Measurements from ENCODE around the gene KRR1. TPM values are rescaled to one million over a fixed set of nuclear protein-coding genes. Genes with fewer than 3 reads are reported as not detected.

KRR1 gene
- total RNA-seq, 1 experiment from 2014 or later, result 192 TPM

GRCh38 chr12:75480469-75480949 is 30.9 kb downstream of the KRR1 start, which contains the start of gene GLIPR1:
Gene GLIPR1 (plus strand): TSS chr12:75480755. CDS start chr12:75480881, 126 bp downstream.
- Histone ChIP-seq H4K20me1 (ENCODE audit: insufficient read depth) (no peaks in the 10 kb centered on the region), H3K9ac (ENCODE audit: low read length) (no peak within 1 kb of the TSS), H3K27ac (ENCODE audit: low read depth, low read length) (no peak within 1 kb of the TSS), H3K9me3 (ENCODE audit: control insufficient read depth in 1 of 2, insufficient read depth in 1 of 2, low read depth in 1 of 2, low read length in 2 of 2) (no peaks in the 10 kb centered on the region), H3K4me2 (ENCODE audit: low read length) (peak within 1 kb of the TSS; percentile 24; the same call in 1 of the 2 replicates), H3K79me2 (ENCODE audit: insufficient read depth, low read length) (no peaks in the 10 kb centered on the region), H2AFZ (ENCODE audit: low read depth, low read length, poor library complexity, severe bottlenecking) (no peak within 1 kb of the TSS), H3K9me2 (ENCODE audit: insufficient read depth) (no peaks in the 10 kb centered on the region), H3K4me1 (ENCODE audit: control insufficient read depth in 1 of 2, insufficient read depth in 2 of 2, low read length in 2 of 2) (peaks cover 6 to 16% of the 10 kb centered on the region in 2 experiments), H3K36me3 (ENCODE audit: control insufficient read depth in 1 of 2, insufficient read depth in 2 of 2, low read length in 2 of 2) (no peaks in the 10 kb centered on the region), H3K4me3 (replicated peaks in 1 of 2; ENCODE audit: low read depth in 1 of 2, low read length in 2 of 2) (no peak within 1 kb of the TSS), H3K27me3 (ENCODE audit: insufficient read depth, low read length) (no peaks in the 10 kb centered on the region)
- intact Hi-C loops (cut with micrococcal nuclease), result no loop called here
- no TSS peak for BruUV-seq (replicated peaks)
- DNase-seq (ENCODE audit: low read depth, low spot score) (no peak), ATAC-seq (0 out of 2 replicates have a peak, but pooled peaks have one; percentile 23)
- CTCF ChIA-PET, result no interaction called here
- POLR2A ChIA-PET, result no interaction called here
- peak; percentile 75 for TF ChIP-seq CEBPB (IDR thresholded peaks at IDR 0.05; ENCODE audit: low read depth)
- TF ChIP-seq ELF1 (IDR thresholded peaks at IDR 0.05; ENCODE audit: borderline replicate concordance, low read depth), result no peak
- peak; percentile 75 for TF ChIP-seq SRF (IDR thresholded peaks at IDR 0.05; ENCODE audit: low read depth)
- no peak for TF ChIP-seq RAD21 (IDR thresholded peaks at IDR 0.05; ENCODE audit: low read depth)
- RAD21 ChIA-PET (ENCODE audit: low non-redundant PET in 1 of 2, low total read pairs in 2 of 2, uncharacterized antibody in 2 of 2, unreplicated experiment in 2 of 2), result no interaction called here

- H3K9me3 ChIP-seq (ENCODE audit: control insufficient read depth in 1 of 2, insufficient read depth in 1 of 2, low read depth in 1 of 2, low read length in 2 of 2), result no peaks in the 10 kb centered on the region
- H3K27ac ChIP-seq (ENCODE audit: low read depth, low read length), result no peak overlapping the region
- H3K4me3 ChIP-seq (replicated peaks in 1 of 2; ENCODE audit: low read depth in 1 of 2, low read length in 2 of 2), result no peak overlapping the region
- H3K4me2 ChIP-seq (ENCODE audit: low read length), result no peak overlapping the region
- no peaks in the 10 kb centered on the region for H3K9me2 ChIP-seq (ENCODE audit: insufficient read depth)
- no peaks in the 10 kb centered on the region for H4K20me1 ChIP-seq (ENCODE audit: insufficient read depth)
- TF ChIP-seq CEBPB (IDR thresholded peaks at IDR 0.05; ENCODE audit: low read depth), result no peak
- no peak for TF ChIP-seq SIN3A (IDR thresholded peaks at IDR 0.05; ENCODE audit: low read depth)
- no peak for TF ChIP-seq EGR1 (IDR thresholded peaks at IDR 0.05; ENCODE audit: low read depth)
- no peak for TF ChIP-seq ATF3 (IDR thresholded peaks at IDR 0.05)
- TF ChIP-seq FOSL1 (IDR thresholded peaks at IDR 0.05; ENCODE audit: low read depth), result no peak
- no peak for TF ChIP-seq CBX3 (IDR thresholded peaks at IDR 0.05; ENCODE audit: low read depth)
- no peak for TF ChIP-seq MAX (IDR thresholded peaks at IDR 0.05)
- TF ChIP-seq ZFX (IDR thresholded peaks at IDR 0.05), result no peak
- no peak for TF ChIP-seq EZH2 (IDR thresholded peaks at IDR 0.05)
- no peak for TF ChIP-seq RAD21 (IDR thresholded peaks at IDR 0.05; ENCODE audit: low read depth)
- TF ChIP-seq SP1 (IDR thresholded peaks at IDR 0.05; ENCODE audit: low read depth), result no peak
- no peak for DNase-seq (ENCODE audit: low read depth, low spot score)
- POLR2A ChIA-PET, result no interaction called here
- RAD21 ChIA-PET (ENCODE audit: low non-redundant PET in 1 of 2, low total read pairs in 2 of 2, uncharacterized antibody in 2 of 2, unreplicated experiment in 2 of 2), result no interaction called here
- H3K79me2 ChIP-seq (ENCODE audit: insufficient read depth, low read length), result no peaks in the 10 kb centered on the region
- peaks cover 4 to 16% of the 10 kb centered on the region in 2 experiments for H3K4me1 ChIP-seq (ENCODE audit: control insufficient read depth in 1 of 2, insufficient read depth in 2 of 2, low read length in 2 of 2)
- H3K27me3 ChIP-seq (ENCODE audit: insufficient read depth, low read length), result no peaks in the 10 kb centered on the region
- CTCF ChIA-PET, result interaction anchor here (1.3 kb wide), 1 partner anchor 89 kb away, joined by 4 read pairs; the partner anchor contains the start of gene GLIPR1L2
- ATAC-seq, result no peak
- BruUV-seq (replicated peaks), result no TSS peak
- no peak overlapping the region for H3K9ac ChIP-seq (ENCODE audit: low read length)
- no peaks in the 10 kb centered on the region for H3K36me3 ChIP-seq (ENCODE audit: control insufficient read depth in 1 of 2, insufficient read depth in 2 of 2, low read length in 2 of 2)
- no peak overlapping the region for H2AFZ ChIP-seq (ENCODE audit: low read depth, low read length, poor library complexity, severe bottlenecking)
- intact Hi-C loops (cut with micrococcal nuclease), result no loop called here
These were observed 31.4 kb downstream of the KRR1 start for GRCh38 chr12:75479963-75480461.

Data from HCT116 (cell line).